ENCODE results near the gene CD2.

CD2 gene

DNA sequence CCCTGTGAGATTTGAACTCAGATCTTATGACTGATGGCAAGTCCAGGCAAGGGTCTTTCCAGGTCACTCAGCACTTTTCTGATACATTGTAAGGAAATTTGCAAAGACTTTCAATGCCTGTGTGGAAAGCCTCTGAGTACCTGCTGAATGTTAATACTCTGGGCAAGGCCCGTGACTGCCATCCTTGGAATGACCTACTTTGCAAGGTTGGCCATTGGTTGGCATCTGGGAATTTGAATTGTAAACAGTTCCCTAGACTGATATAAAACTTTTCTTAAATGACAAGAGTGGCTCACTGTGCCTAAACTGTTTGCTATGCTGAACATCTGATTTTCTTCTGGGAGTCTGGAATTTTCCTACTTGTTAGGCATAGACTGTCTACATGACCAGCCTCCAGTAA is 57.1 kb downstream of the CD2 start:
- TF ChIP-seq EZH2 (IDR thresholded peaks at IDR 0.05; ENCODE audit: borderline replicate concordance, low read depth, low read length, severe bottlenecking), result no peak
- TF ChIP-seq, protein P1, sequence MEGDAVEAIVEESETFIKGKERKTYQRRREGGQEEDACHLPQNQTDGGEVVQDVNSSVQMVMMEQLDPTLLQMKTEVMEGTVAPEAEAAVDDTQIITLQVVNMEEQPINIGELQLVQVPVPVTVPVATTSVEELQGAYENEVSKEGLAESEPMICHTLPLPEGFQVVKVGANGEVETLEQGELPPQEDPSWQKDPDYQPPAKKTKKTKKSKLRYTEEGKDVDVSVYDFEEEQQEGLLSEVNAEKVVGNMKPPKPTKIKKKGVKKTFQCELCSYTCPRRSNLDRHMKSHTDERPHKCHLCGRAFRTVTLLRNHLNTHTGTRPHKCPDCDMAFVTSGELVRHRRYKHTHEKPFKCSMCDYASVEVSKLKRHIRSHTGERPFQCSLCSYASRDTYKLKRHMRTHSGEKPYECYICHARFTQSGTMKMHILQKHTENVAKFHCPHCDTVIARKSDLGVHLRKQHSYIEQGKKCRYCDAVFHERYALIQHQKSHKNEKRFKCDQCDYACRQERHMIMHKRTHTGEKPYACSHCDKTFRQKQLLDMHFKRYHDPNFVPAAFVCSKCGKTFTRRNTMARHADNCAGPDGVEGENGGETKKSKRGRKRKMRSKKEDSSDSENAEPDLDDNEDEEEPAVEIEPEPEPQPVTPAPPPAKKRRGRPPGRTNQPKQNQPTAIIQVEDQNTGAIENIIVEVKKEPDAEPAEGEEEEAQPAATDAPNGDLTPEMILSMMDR (IDR thresholded peaks at IDR 0.05; ENCODE audit: borderline replicate concordance, extremely low read depth, low read length, poor library complexity, severe bottlenecking), result no peak
- no peak overlapping the region for H2AFZ ChIP-seq (ENCODE audit: low read depth, low read length)
- no peaks in the 10 kb centered on the region for H3K79me2 ChIP-seq (ENCODE audit: insufficient read depth, low read length)
- no peak overlapping the region for H3K4me3 ChIP-seq (ENCODE audit: low read depth in 1 of 2, low read length in 2 of 2)
- H3K9me3 ChIP-seq (ENCODE audit: insufficient read depth, low read length, severe bottlenecking), result peaks cover 6% of the 10 kb centered on the region
- no peaks in the 10 kb centered on the region for H4K20me1 ChIP-seq (ENCODE audit: insufficient read depth, low read length)
- no peak overlapping the region for H3K9ac ChIP-seq (ENCODE audit: low read depth, low read length)
- no peaks in the 10 kb centered on the region for H3K36me3 ChIP-seq (ENCODE audit: insufficient read depth, low read length)
- peaks cover 49% of the 10 kb centered on the region for H3K4me1 ChIP-seq (ENCODE audit: insufficient read depth, low read length)
- no peaks in the 10 kb centered on the region for H3K27me3 ChIP-seq (ENCODE audit: insufficient read depth, low read length, poor library complexity)
- ATAC-seq (ENCODE audit: insufficient read depth, low read depth) (no peak), DNase-seq (no peak)
- no peak overlapping the region for H3K4me2 ChIP-seq (ENCODE audit: insufficient read depth, low read length)
- 0 out of 2 replicates have a peak overlapping the region, but pooled peaks have one; percentile 8 for H3K27ac ChIP-seq (ENCODE audit: low read length)

DNA sequence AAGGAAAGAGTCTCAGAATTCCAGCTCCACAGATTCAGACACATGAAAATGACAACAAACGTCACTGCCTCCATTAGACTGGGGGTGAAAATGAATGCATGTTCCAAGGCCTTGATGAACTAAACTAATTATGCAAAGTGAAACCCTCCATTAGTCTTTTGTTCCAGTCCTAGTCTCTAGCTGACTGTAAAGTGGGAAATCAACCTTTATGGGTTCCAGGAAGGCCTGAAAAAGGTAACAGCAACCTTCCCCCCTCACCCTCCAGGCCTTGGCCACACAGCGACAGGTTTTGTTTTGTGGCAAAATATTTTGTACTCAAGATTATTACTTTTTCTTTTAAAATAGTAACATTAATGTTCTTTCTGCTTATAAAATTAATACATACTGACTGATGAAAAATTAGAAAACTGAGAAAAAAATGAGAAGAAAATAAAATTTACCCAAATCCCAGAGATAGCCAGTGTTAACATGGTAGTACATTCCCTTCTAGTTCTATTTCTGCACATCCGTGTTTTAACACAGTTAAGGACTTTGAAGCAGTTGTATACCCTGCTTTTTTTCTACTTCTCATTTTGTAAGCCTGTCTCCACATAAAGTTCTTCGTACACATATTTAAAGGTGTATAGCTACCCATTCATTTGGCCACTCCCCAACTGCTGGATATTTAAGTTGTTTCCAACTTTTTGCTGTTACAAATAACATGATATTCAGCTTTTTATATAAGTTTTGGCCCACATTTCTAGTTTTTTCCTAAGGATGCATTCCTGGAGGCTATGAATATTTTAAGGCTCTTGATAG is 60.9 kb downstream of the CD2 start:
- Histone ChIP-seq H3K27me3 (ENCODE audit: insufficient read depth, low read length, poor library complexity) (no peaks in the 10 kb centered on the region), H3K4me1 (ENCODE audit: insufficient read depth, low read length) (peaks cover 53% of the 10 kb centered on the region), H2AFZ (ENCODE audit: low read depth, low read length) (0 out of 2 replicates have a peak overlapping the region, but pooled peaks have one; percentile 19), H3K9ac (ENCODE audit: low read depth, low read length) (peak overlapping the region; percentile 56; the same call in 1 of the 2 replicates), H3K4me2 (ENCODE audit: insufficient read depth, low read length) (peak overlapping the region; percentile 65; the same call in 1 of the 2 replicates), H3K79me2 (ENCODE audit: insufficient read depth, low read length) (no peaks in the 10 kb centered on the region), H4K20me1 (ENCODE audit: insufficient read depth, low read length) (no peaks in the 10 kb centered on the region), H3K27ac (ENCODE audit: low read length) (peak overlapping the region; percentile 91), H3K36me3 (ENCODE audit: insufficient read depth, low read length) (no peaks in the 10 kb centered on the region), H3K9me3 (ENCODE audit: insufficient read depth, low read length, severe bottlenecking) (peaks cover 6% of the 10 kb centered on the region), H3K4me3 (ENCODE audit: low read depth in 1 of 2, low read length in 2 of 2) (peak overlapping the region in 1 of 2 experiments; percentile 51; a peak in 1 of 4 replicates)
- TF ChIP-seq, protein P1 (IDR thresholded peaks at IDR 0.05; ENCODE audit: borderline replicate concordance, extremely low read depth, low read length, poor library complexity, severe bottlenecking), result no peak
- no peak for TF ChIP-seq EZH2 (IDR thresholded peaks at IDR 0.05; ENCODE audit: borderline replicate concordance, low read depth, low read length, severe bottlenecking)
- ATAC-seq (ENCODE audit: insufficient read depth, low read depth), result no peak
- no peak for DNase-seq

DNA sequence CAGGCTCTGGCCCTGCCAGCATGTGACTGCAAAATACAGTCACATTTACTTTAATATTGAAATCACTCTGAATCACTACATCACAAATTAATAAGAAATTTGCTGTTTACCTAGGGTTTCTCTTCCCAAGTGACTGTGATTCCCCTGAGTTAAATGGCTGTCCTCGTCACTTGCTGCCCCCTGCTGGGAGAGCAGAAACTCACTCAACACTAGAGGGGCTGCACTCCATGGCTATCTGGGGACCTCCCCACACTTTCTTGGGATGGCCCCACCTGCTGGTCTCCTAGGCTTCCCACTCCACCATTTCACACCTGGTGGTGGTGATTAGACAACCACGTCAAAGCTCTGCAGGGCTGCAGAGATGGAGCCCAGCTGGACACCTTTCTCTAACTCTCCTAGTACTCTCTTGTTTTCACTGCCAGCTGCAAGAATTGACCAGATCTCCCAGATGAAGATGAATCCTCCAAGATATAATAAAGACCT is 63.4 kb downstream of the CD2 start:
- no peaks in the 10 kb centered on the region for H3K36me3 ChIP-seq (ENCODE audit: insufficient read depth, low read length)
- H2AFZ ChIP-seq (ENCODE audit: low read depth, low read length), result no peak overlapping the region
- peak; percentile 70 for ATAC-seq (ENCODE audit: insufficient read depth, low read depth)
- peaks cover 45% of the 10 kb centered on the region for H3K4me1 ChIP-seq (ENCODE audit: insufficient read depth, low read length)
- H3K9me3 ChIP-seq (ENCODE audit: insufficient read depth, low read length, severe bottlenecking), result peaks cover 3% of the 10 kb centered on the region
- peak; percentile 85 for DNase-seq
- TF ChIP-seq, protein P1 (IDR thresholded peaks at IDR 0.05; ENCODE audit: borderline replicate concordance, extremely low read depth, low read length, poor library complexity, severe bottlenecking), result peak; percentile 93
- no peak for TF ChIP-seq EZH2 (IDR thresholded peaks at IDR 0.05; ENCODE audit: borderline replicate concordance, low read depth, low read length, severe bottlenecking)
- H3K27me3 ChIP-seq (ENCODE audit: insufficient read depth, low read length, poor library complexity), result no peaks in the 10 kb centered on the region
- H3K79me2 ChIP-seq (ENCODE audit: insufficient read depth, low read length), result no peaks in the 10 kb centered on the region
- H3K4me2 ChIP-seq (ENCODE audit: insufficient read depth, low read length), result 0 out of 2 replicates have a peak overlapping the region, but pooled peaks have one; percentile 65
- no peaks in the 10 kb centered on the region for H4K20me1 ChIP-seq (ENCODE audit: insufficient read depth, low read length)
- H3K9ac ChIP-seq (ENCODE audit: low read depth, low read length), result no peak overlapping the region; the same call in 1 of the 2 replicates
- no peak overlapping the region for H3K4me3 ChIP-seq (ENCODE audit: low read depth in 1 of 2, low read length in 2 of 2)
- H3K27ac ChIP-seq (ENCODE audit: low read length), result peak overlapping the region; percentile 91
